AG04449 (cell line): ENCODE measurements around the gene CPLX1.

Experiments used
- CTCF ChIA-PET: fragments of 350-600 bp; formaldehyde crosslinking; extraction: SDS; loops from one replicate; lab custom pipeline; 2021; ENCODE audit warnings: antibody characterized with exemption; lab: Yijun Ruan, JAX
- POLR2A ChIA-PET: fragments of 400-600, 350-600 bp; formaldehyde crosslinking; extraction: SDS; loops from one replicate; lab custom pipeline; 2020; ENCODE audit warnings: antibody characterized with exemption, inconsistent platforms; lab: Yijun Ruan, JAX
- DNase-seq: peaks from one replicate; pipeline ENCODE4 v3.0.0-alpha.2; 2010; ENCODE audit warnings: low read depth, low spot score
- H3K4me3 ChIP-seq: 2 replicates; pipeline ENCODE4 v1.5.1; 2011; ENCODE audit warnings: low read depth, mild to moderate bottlenecking, control low read depth, low read length
- CTCF ChIP-seq: IDR thresholded peaks from one replicate; pipeline ENCODE4 v1.5.1; 2011; ENCODE audit warnings: mild to moderate bottlenecking, moderate library complexity, low read length, control low read depth, inconsistent platforms; ENCODE audit not compliant: insufficient read depth; ENCODE audit errors: missing control alignments

CPLX1 gene

GRCh38 chr4:845233-845835, 19.4 kb upstream of the CPLX1 start:
- POLR2A ChIA-PET: no interaction called here
- peak; percentile 10 for DNase-seq
- TF ChIP-seq CTCF: no peak
- CTCF ChIA-PET: interaction anchor here (0.6 to 0.8 kb wide), 2 partner anchors 28 to 103 kb away, joined by 3 read pairs; no protein-coding TSS in a partner anchor
- no peak overlapping the region for H3K4me3 ChIP-seq

GRCh38 chr4:844752-845232, 18.9 kb upstream of the CPLX1 start:
- CTCF ChIA-PET: interaction anchor here (0.8 kb wide), 1 partner anchor 102 kb away, joined by 3 read pairs; no protein-coding TSS in a partner anchor
- POLR2A ChIA-PET: no interaction called here
- H3K4me3 ChIP-seq: no peak overlapping the region
- DNase-seq: no peak
- no peak for TF ChIP-seq CTCF

DNA sequence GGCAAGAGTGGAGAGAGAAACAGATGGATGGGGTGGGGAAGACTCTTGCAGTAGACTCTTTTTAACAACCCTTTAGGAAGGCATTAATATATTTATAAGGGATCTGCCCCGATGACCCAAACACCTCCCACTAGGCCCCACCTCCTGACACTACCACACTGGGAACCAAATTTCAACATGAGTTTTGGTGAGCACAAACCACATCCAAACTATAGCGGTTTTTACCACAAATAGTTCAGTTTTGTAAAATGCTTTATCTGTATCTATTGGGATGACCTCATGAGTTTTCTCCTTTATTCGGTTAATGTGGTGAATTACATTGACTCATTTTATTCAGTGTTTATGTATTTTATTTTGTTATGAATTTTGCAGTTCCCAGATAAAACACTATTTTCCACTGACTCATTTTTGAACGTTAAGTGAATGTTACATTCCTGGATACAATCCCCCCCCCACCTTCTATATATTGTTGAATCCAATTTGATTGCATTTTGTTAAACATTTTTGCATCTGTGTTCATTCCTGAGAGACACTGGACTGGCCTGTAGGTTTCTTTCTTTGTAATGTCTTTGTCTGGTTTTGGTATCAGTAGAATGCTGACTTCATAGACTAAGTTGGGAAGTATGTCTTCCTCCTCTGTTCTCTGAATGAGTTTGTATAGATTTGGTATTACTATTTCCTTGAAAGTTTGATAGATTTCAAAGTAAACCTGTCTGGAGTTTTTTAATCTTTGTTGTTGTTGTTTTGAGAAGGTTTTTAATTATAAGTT, 13.9 kb upstream of the CPLX1 start:
- CTCF ChIA-PET: interaction anchor here (1.4 kb wide), 1 partner anchor 30 kb away, joined by 3 read pairs; no protein-coding TSS in a partner anchor
- POLR2A ChIA-PET: no interaction called here
- DNase-seq: no peak
- TF ChIP-seq CTCF: no peak
- H3K4me3 ChIP-seq: no peak overlapping the region

DNA sequence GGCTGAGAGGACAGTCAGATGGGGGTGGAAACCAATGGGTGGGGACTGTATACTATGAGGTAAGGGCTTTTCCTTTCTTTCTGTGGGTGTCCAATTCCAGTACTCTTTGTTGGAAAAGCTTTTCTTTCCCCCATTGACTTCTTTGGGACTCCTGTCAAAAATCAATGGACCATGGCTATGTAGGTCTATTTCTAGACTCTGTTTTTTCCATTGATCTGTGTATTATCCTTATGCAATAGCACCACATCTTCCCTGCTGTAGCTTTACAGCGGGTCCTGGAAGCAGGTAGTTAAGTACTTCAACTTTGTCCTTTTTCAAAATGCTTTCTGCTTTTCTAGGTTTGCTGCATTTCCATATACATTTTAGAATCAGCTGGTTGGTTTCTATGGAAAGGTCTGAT, 11.8 kb upstream of the CPLX1 start:
- CTCF ChIA-PET: no interaction called here
- no peak for TF ChIP-seq CTCF
- DNase-seq: no peak
- no peak overlapping the region for H3K4me3 ChIP-seq
- POLR2A ChIA-PET: no interaction called here

DNA sequence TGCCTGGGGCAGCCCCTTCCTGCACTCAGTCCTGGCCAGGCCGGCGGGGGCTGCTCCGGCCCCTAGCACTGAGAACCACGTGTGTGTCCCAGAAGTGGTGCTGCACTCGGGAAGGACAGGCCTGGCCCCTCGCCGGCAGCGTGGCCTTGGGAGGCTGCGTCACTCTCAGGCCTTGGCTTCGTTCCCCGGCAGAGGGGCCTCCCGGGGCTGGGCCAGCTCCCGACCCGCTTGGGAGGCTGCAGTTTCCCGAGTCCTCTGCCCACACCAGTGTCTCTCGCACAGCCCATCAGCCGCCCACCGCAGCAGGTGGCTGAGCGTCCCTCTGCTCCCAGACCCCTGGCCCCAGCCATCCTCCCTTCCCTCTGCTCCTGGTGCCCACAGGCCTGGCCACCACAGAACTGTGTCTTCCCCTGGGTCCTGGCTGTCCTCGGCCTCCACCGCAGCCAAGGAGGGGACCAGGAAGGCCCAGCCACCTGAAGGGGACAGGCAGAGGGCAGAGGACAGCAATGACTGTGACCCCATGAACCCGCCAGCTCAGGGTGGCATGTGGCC, 10.9 kb upstream of the CPLX1 start:
- no peak for DNase-seq
- POLR2A ChIA-PET: no interaction called here
- no peak overlapping the region for H3K4me3 ChIP-seq
- CTCF ChIA-PET: interaction anchor here (1.3 kb wide), 1 partner anchor 42 kb away, joined by 3 read pairs; no protein-coding TSS in a partner anchor
- no peak for TF ChIP-seq CTCF
